Measurements from ENCODE around the gene MAP4K2. TPM values are rescaled to one million over a fixed set of nuclear protein-coding genes. Genes with fewer than 3 reads are reported as not detected.

The MAP4K2 gene
- total and polyA plus RNA-seq, 9 of the 15 experiments (the other 6 are each of a cell fraction or from before 2014, with no cell fraction given): 0.13 to 14.5 (median 7.3) TPM

DNA sequence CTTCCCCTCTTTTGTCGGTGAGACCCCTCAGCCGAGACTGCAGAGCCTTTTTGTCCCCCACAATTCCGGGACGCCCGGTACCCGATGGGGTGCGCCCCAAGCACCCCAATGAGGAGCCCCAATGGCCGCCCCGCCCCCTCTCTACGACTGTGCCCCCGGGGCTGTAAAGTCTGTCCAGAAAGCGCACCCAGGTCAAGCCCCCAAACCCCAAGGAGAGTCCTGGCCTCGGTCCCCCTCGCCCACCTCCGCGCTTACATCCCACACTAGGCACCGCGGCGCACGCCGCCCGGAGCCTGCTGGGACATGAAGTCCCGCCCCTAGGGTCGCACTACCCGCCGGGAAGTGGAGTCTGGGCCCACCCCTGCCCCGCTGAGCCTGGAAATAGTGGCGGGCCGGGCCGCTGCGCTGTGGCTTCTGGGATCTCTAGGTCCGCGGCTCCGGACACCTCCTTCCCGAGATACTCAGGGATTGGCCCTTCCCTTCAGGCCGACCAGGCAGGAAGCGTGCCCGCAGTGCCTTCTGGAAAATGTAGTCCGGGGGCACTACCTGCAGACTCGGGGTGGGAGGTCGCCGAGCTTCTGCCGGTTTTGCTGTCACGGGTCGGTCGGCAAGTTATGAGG, 7.4 kb upstream of the MAP4K2 start, which contains the start of gene MEN1 (continued):
- TF ChIP-seq ZNF77 (CRISPR knock-in tag; IDR thresholded peaks at IDR 0.05) (no peak), ZNF316 (IDR thresholded peaks at IDR 0.05) (no peak), C11orf30 (IDR thresholded peaks at IDR 0.05; ENCODE audit: low read depth) (no peak), RBFOX2 (IDR thresholded peaks at IDR 0.05; ENCODE audit: low read depth, low read length) (peak; percentile 89), GABPA (tag; conservative IDR thresholded peaks at IDR 0.05; ENCODE audit: low read depth) (peak; percentile 91), NR2C2 (CRISPR knock-in tag; IDR thresholded peaks at IDR 0.05) (0 out of 2 replicates have a peak, but pooled peaks have one; percentile 25), NR2C2 (tag; IDR thresholded peaks at IDR 0.05) (peak; percentile 94), MYC (IDR thresholded peaks at IDR 0.05; ENCODE audit: low read depth, low read length) (peak; percentile 72), MYC (CRISPR knock-in tag; IDR thresholded peaks at IDR 0.05; ENCODE audit: borderline replicate concordance, low read depth) (no peak), NFXL1 (CRISPR knock-in tag; IDR thresholded peaks at IDR 0.05) (no peak), MCM3 (IDR thresholded peaks at IDR 0.05) (no peak), ZNF143 (CRISPR knock-in tag; IDR thresholded peaks at IDR 0.05) (peak; percentile 93), RB1 (IDR thresholded peaks at IDR 0.05; ENCODE audit: low read depth) (peak; percentile 67; the same call in 1 of the 2 replicates), CTBP1 (IDR thresholded peaks at IDR 0.05; ENCODE audit: borderline replicate concordance) (peak; percentile 33; the same call in 1 of the 2 replicates), CREM (IDR thresholded peaks at IDR 0.05; ENCODE audit: low read depth) (peak; percentile 76), NR2C1 (IDR thresholded peaks at IDR 0.05) (peak; percentile 68), NR2C1 (tag; IDR thresholded peaks at IDR 0.05) (peak; percentile 85), ATF1 (CRISPR knock-in tag; IDR thresholded peaks at IDR 0.05) (no peak), ATF1 (tag; IDR thresholded peaks at IDR 0.05) (peak; percentile 66), HCFC1 (IDR thresholded peaks at IDR 0.05; ENCODE audit: low read depth, low read length) (peak; percentile 90)
- TF ChIP-seq, protein P1, sequence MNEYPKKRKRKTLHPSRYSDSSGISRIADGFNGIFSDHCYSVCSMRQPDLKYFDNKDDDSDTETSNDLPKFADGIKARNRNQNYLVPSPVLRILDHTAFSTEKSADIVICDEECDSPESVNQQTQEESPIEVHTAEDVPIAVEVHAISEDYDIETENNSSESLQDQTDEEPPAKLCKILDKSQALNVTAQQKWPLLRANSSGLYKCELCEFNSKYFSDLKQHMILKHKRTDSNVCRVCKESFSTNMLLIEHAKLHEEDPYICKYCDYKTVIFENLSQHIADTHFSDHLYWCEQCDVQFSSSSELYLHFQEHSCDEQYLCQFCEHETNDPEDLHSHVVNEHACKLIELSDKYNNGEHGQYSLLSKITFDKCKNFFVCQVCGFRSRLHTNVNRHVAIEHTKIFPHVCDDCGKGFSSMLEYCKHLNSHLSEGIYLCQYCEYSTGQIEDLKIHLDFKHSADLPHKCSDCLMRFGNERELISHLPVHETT (CRISPR knock-in tag; conservative IDR thresholded peaks at IDR 0.05 in 1 of 2, IDR thresholded peaks at IDR 0.05 in 1 of 2): peak in 1 of 2 experiments; percentile 86; a peak in 2 of 4 replicates
- TF ChIP-seq, protein P2, sequence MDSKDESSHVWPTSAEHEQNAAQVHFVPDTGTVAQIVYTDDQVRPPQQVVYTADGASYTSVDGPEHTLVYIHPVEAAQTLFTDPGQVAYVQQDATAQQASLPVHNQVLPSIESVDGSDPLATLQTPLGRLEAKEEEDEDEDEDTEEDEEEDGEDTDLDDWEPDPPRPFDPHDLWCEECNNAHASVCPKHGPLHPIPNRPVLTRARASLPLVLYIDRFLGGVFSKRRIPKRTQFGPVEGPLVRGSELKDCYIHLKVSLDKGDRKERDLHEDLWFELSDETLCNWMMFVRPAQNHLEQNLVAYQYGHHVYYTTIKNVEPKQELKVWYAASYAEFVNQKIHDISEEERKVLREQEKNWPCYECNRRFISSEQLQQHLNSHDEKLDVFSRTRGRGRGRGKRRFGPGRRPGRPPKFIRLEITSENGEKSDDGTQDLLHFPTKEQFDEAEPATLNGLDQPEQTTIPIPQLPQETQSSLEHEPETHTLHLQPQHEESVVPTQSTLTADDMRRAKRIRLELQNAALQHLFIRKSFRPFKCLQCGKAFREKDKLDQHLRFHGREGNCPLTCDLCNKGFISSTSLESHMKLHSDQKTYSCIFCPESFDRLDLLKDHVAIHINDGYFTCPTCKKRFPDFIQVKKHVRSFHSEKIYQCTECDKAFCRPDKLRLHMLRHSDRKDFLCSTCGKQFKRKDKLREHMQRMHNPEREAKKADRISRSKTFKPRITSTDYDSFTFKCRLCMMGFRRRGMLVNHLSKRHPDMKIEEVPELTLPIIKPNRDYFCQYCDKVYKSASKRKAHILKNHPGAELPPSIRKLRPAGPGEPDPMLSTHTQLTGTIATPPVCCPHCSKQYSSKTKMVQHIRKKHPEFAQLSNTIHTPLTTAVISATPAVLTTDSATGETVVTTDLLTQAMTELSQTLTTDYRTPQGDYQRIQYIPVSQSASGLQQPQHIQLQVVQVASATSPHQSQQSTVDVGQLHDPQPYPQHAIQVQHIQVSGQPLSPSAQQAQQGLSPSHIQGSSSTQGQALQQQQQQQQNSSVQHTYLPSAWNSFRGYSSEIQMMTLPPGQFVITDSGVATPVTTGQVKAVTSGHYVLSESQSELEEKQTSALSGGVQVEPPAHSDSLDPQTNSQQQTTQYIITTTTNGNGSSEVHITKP (IDR thresholded peaks at IDR 0.05; ENCODE audit: partially characterized antibody): peak; percentile 29
- TF ChIP-seq, protein P3, sequence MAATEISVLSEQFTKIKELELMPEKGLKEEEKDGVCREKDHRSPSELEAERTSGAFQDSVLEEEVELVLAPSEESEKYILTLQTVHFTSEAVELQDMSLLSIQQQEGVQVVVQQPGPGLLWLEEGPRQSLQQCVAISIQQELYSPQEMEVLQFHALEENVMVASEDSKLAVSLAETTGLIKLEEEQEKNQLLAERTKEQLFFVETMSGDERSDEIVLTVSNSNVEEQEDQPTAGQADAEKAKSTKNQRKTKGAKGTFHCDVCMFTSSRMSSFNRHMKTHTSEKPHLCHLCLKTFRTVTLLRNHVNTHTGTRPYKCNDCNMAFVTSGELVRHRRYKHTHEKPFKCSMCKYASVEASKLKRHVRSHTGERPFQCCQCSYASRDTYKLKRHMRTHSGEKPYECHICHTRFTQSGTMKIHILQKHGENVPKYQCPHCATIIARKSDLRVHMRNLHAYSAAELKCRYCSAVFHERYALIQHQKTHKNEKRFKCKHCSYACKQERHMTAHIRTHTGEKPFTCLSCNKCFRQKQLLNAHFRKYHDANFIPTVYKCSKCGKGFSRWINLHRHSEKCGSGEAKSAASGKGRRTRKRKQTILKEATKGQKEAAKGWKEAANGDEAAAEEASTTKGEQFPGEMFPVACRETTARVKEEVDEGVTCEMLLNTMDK (IDR thresholded peaks at IDR 0.05; ENCODE audit: borderline replicate concordance, insufficient read depth, low read depth, low read length, poor library complexity, severe bottlenecking): peak; percentile 39

Measured in K562 (cell line).